Smooth muscle cell (in vitro differentiated cells): ENCODE results near the gene UNCX. TPM values are rescaled to one million over a fixed set of nuclear protein-coding genes. Genes with fewer than 3 reads are reported as not detected.

Experiments
- DNase-seq: peaks from one replicate; lab custom pipeline; 2025; ENCODE audit not compliant: unreplicated experiment; lab: John Stamatoyannopoulos, UW
- H2AFZ ChIP-seq: fragments of 200-600 bp; sonication (generic); 2 replicates; pipeline ENCODE4 v1.6.0; 2016; ENCODE audit warnings: antibody characterized with exemption, low read depth, mild to moderate bottlenecking
- H3F3A ChIP-seq: fragments of 200-600 bp; sonication (generic); 2 replicates; pipeline ENCODE4 v1.6.0; 2017; ENCODE audit warnings: antibody characterized with exemption, low read depth
- H3K27ac ChIP-seq: fragments of 200-600 bp; sonication (generic); 2 replicates; pipeline ENCODE4 v1.5.1; 2016; ENCODE audit warnings: low read depth, mild to moderate bottlenecking
- H3K27me3 ChIP-seq: fragments of 200-600 bp; sonication (generic); 2 replicates; pipeline ENCODE4 v1.6.1; 2016; ENCODE audit warnings: low read depth, mild to moderate bottlenecking
- H3K36me3 ChIP-seq: fragments of 200-600 bp; sonication (generic); 2 replicates; pipeline ENCODE4 v1.5.1; 2016; ENCODE audit warnings: low read depth
- H3K4me1 ChIP-seq: fragments of 200-600 bp; sonication (generic); 2 replicates; pipeline ENCODE4 v1.5.1; 2016; ENCODE audit warnings: low read depth
- H3K4me2 ChIP-seq: fragments of 200-600 bp; sonication (generic); 2 replicates; pipeline ENCODE4 v1.6.0; 2016; ENCODE audit warnings: mild to moderate bottlenecking
- H3K4me3 ChIP-seq: fragments of 200-600 bp; sonication (generic); 2 replicates; pipeline ENCODE4 v1.5.1; 2016; ENCODE audit warnings: mild to moderate bottlenecking
- H3K79me2 ChIP-seq: fragments of 200-600 bp; sonication (generic); 2 replicates; pipeline ENCODE4 v1.6.0; 2016; ENCODE audit warnings: low read depth, mild to moderate bottlenecking
- H3K9ac ChIP-seq: fragments of 200-600 bp; sonication (generic); 2 replicates; pipeline ENCODE4 v1.6.0; 2016; ENCODE audit warnings: low read depth
- H3K9me3 ChIP-seq: fragments of 200-600 bp; sonication (generic); replicated peaks from 2 replicates; pipeline ENCODE4 v1.5.1; 2016; ENCODE audit warnings: low read depth
- H4K20me1 ChIP-seq: fragments of 200-600 bp; sonication (generic); 2 replicates; pipeline ENCODE4 v1.6.0; 2016; ENCODE audit warnings: low read depth
- CTCF ChIP-seq: fragments of 200-600 bp; sonication (generic); IDR thresholded peaks from 2 replicates; pipeline ENCODE4 v1.5.1; 2017; ENCODE audit warnings: borderline replicate concordance, mild to moderate bottlenecking, antibody characterized with exemption; ENCODE audit not compliant: insufficient read depth, poor library complexity, severe bottlenecking
- WGBS: methylation state at CpG from one replicate; pipeline ENCODE4 v1.1.7; 2016; ENCODE audit warnings: low lambda C conversion rate; 5-methylcytosine and 5-hydroxymethylcytosine counted together
- polyA plus RNA-seq: library from polyadenylated mRNA; unstranded; fragments of >200 nt; fragmentation: Nextera tagmentation; extraction: Ambion mirVana; gene quantifications from 2 replicates; pipeline ENCODE4 v1.2.1, GENCODE V29; 2016
- total RNA-seq: library from RNA; depleted of rRNA; stranded (reverse); fragments of >200 nt; gene quantifications from 2 replicates; pipeline ENCODE4 v1.2.3, GENCODE V29; 2014

The UNCX gene
- total and polyA plus RNA-seq, 2 experiments from 2014 or later, result not detected

GRCh38 chr7:1240517-1241257, 8.0 kb downstream of the UNCX start:
- H3K27ac ChIP-seq, result no peak overlapping the region
- no peak overlapping the region for H3K9ac ChIP-seq
- H3K4me2 ChIP-seq, result no peak overlapping the region
- no peak for DNase-seq
- no peaks in the 10 kb centered on the region for H4K20me1 ChIP-seq
- no peak overlapping the region for H3K4me3 ChIP-seq
- peaks cover 10% of the 10 kb centered on the region for H3K4me1 ChIP-seq
- WGBS, result 3% methylated on average over 31 of the region's 40 CpGs
- no peaks in the 10 kb centered on the region for H3K9me3 ChIP-seq
- peaks cover 92% of the 10 kb centered on the region for H3K27me3 ChIP-seq
- TF ChIP-seq CTCF, result no peak
- H2AFZ ChIP-seq, result no peak overlapping the region
- no peaks in the 10 kb centered on the region for H3F3A ChIP-seq
- no peaks in the 10 kb centered on the region for H3K36me3 ChIP-seq
- no peaks in the 10 kb centered on the region for H3K79me2 ChIP-seq

- H3K27me3 ChIP-seq, result peaks cover 95% of the 10 kb centered on the region
- no peak for TF ChIP-seq CTCF
- DNase-seq, result no peak
- no peaks in the 10 kb centered on the region for H3F3A ChIP-seq
- no peaks in the 10 kb centered on the region for H3K9me3 ChIP-seq
- peaks cover 10% of the 10 kb centered on the region for H3K4me1 ChIP-seq
- H3K4me3 ChIP-seq, result no peak overlapping the region
- H3K36me3 ChIP-seq, result no peaks in the 10 kb centered on the region
- WGBS, result 8% methylated on average over 17 of the region's 38 CpGs
- no peak overlapping the region for H2AFZ ChIP-seq
- no peak overlapping the region for H3K9ac ChIP-seq
- no peaks in the 10 kb centered on the region for H4K20me1 ChIP-seq
- H3K27ac ChIP-seq, result no peak overlapping the region
- no peaks in the 10 kb centered on the region for H3K79me2 ChIP-seq
- H3K4me2 ChIP-seq, result no peak overlapping the region
These were observed 8.6 kb downstream of the UNCX start for GRCh38 chr7:1241258-1241602.

- 4% methylated on average over 30 of the region's 51 CpGs for WGBS
These were observed 9.1 kb downstream of the UNCX start for GRCh38 chr7:1241603-1242255.

More at GRCh38 chr7:1241603-1242255, 9.1 kb downstream of the UNCX start:
- no peaks in the 10 kb centered on the region for H3K36me3 ChIP-seq
- no peak for DNase-seq
- H3K27ac ChIP-seq, result no peak overlapping the region
- no peaks in the 10 kb centered on the region for H3K9me3 ChIP-seq
- H2AFZ ChIP-seq, result no peak overlapping the region
- no peaks in the 10 kb centered on the region for H3K79me2 ChIP-seq
- no peaks in the 10 kb centered on the region for H3F3A ChIP-seq
- no peaks in the 10 kb centered on the region for H4K20me1 ChIP-seq
- H3K4me2 ChIP-seq, result no peak overlapping the region
- peaks cover 100% of the 10 kb centered on the region for H3K27me3 ChIP-seq
- H3K4me3 ChIP-seq, result no peak overlapping the region
- peaks cover 10% of the 10 kb centered on the region for H3K4me1 ChIP-seq
- no peak for TF ChIP-seq CTCF
- H3K9ac ChIP-seq, result no peak overlapping the region
